ENCODE measurements around the gene NEGR1.

Gene NEGR1

GRCh38 chr1:71623888-71624287 lies 658.5 kb downstream of the NEGR1 start:
- in situ Hi-C loops (cut with MboI; ENCODE audit: low sequenced_read_pairs): no loop called here
- no peaks in the 10 kb centered on the region for H3K27me3 ChIP-seq (ENCODE audit: low read depth)

GRCh38 chr1:71621785-71622184 lies 660.6 kb downstream of the NEGR1 start:
- Histone ChIP-seq H3K36me3 (replicated peaks) (no peaks in the 10 kb centered on the region), H3K9me3 (no peaks in the 10 kb centered on the region), H3K4me3 (no peak overlapping the region), H3K4me1 (no peaks in the 10 kb centered on the region), H3K27me3 (ENCODE audit: low read depth) (no peaks in the 10 kb centered on the region)
- in situ Hi-C loops (cut with MboI; ENCODE audit: low sequenced_read_pairs): no loop called here
- DNase-seq (ENCODE audit: low spot score in 2 of 2): no peak

More at GRCh38 chr1:71623888-71624287, 658.5 kb downstream of the NEGR1 start:
- no peak overlapping the region for H3K4me3 ChIP-seq
- H3K9me3 ChIP-seq: no peaks in the 10 kb centered on the region
- no peaks in the 10 kb centered on the region for H3K4me1 ChIP-seq
- H3K36me3 ChIP-seq (replicated peaks): no peaks in the 10 kb centered on the region
- no peak for DNase-seq (ENCODE audit: low spot score in 2 of 2)

DNA sequence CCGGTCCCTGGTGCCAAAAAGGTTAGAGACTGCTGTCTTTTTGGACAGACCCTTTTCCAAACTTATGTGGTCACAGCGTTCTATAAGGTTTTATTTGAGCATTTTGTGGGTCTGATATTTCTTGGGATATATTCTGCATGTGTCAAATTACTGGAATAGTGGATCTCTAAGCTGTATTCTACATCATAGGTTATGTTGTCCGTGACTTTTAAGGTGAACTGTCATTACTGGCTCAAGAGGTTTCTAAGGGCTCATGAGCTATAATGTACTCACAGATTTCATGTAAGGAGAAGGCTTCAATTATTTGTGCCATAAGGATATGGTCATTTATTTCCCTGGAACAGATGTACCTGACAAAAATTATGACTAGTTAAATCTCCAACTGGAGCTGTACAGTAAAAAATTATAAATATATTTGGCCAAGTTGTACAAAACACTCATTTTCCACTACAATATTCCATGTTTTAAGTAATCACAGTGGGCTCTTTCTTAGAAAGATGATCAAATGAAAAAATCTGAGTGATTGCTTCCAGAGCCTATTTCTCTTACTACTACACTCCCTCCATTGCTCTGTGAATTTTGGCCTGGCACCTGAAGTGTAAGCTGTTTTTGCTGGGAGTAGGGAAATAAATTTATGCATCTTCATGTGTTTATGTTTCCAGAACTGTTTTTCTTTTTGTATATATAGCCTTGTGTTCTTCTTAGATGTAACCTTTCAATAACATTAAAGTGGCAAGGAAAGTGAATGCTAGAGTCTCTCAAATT lies 663.4 kb downstream of the NEGR1 start:
- no peaks in the 10 kb centered on the region for H3K36me3 ChIP-seq (replicated peaks)
- H3K9me3 ChIP-seq: no peaks in the 10 kb centered on the region
- no peak for DNase-seq (ENCODE audit: low spot score in 2 of 2)
- no peaks in the 10 kb centered on the region for H3K4me1 ChIP-seq
- H3K27me3 ChIP-seq (ENCODE audit: low read depth): no peaks in the 10 kb centered on the region
- H3K4me3 ChIP-seq: no peak overlapping the region
- in situ Hi-C loops (cut with MboI; ENCODE audit: low sequenced_read_pairs): no loop called here

GRCh38 chr1:71618191-71618590 lies 664.1 kb downstream of the NEGR1 start:
- no peak overlapping the region for H3K4me3 ChIP-seq
- no peaks in the 10 kb centered on the region for H3K27me3 ChIP-seq (ENCODE audit: low read depth)
- no peak for DNase-seq (ENCODE audit: low spot score in 2 of 2)
- no peaks in the 10 kb centered on the region for H3K36me3 ChIP-seq (replicated peaks)
- no peaks in the 10 kb centered on the region for H3K4me1 ChIP-seq
- in situ Hi-C loops (cut with MboI; ENCODE audit: low sequenced_read_pairs): no loop called here
- no peaks in the 10 kb centered on the region for H3K9me3 ChIP-seq

GRCh38 chr1:71610476-71610875 lies 671.9 kb downstream of the NEGR1 start:
- no peaks in the 10 kb centered on the region for H3K4me1 ChIP-seq
- DNase-seq (ENCODE audit: low spot score in 2 of 2): no peak
- no peak overlapping the region for H3K4me3 ChIP-seq
- H3K36me3 ChIP-seq (replicated peaks): no peaks in the 10 kb centered on the region
- no peaks in the 10 kb centered on the region for H3K9me3 ChIP-seq
- in situ Hi-C loops (cut with MboI; ENCODE audit: low sequenced_read_pairs): no loop called here
- no peaks in the 10 kb centered on the region for H3K27me3 ChIP-seq (ENCODE audit: low read depth)

DNA sequence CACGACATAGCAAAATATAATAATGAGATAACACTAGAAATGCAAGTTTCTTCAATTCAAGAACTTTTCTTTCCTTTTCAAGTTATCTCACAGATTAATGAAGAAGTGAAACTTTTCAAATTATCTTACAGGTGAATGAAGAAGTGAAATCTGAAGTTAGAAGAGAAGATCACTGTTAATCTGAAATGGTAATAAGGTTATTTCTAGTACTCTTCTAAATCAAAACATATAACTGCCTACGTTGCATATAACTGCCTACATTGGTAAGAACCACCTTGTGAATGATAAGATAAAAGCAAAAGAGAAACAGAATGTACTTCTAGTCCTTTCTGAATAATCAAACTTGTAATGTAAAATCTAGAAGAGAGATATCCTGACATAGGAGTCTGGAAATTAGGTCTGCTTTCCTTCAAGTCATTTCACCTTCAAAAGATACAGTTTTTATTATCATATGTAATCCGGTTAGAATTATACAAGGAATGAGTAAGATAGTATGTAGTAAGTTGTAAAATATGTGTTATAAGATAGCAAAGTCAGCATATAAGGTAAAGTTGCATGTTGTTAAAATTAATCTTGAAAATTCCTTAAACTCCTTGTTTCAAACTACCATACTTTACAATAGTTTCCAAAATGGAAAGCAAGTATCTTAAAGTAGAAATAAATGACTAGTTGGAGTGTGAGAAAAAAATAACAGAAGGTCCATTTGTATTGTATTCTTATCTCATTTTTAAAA lies 679.1 kb downstream of the NEGR1 start:
- in situ Hi-C loops (cut with MboI; ENCODE audit: low sequenced_read_pairs): no loop called here
- Histone ChIP-seq H3K4me3 (no peak overlapping the region), H3K27me3 (ENCODE audit: low read depth) (no peaks in the 10 kb centered on the region), H3K36me3 (replicated peaks) (no peaks in the 10 kb centered on the region), H3K4me1 (no peaks in the 10 kb centered on the region), H3K9me3 (no peaks in the 10 kb centered on the region)
- no peak for DNase-seq (ENCODE audit: low spot score in 2 of 2)

DNA sequence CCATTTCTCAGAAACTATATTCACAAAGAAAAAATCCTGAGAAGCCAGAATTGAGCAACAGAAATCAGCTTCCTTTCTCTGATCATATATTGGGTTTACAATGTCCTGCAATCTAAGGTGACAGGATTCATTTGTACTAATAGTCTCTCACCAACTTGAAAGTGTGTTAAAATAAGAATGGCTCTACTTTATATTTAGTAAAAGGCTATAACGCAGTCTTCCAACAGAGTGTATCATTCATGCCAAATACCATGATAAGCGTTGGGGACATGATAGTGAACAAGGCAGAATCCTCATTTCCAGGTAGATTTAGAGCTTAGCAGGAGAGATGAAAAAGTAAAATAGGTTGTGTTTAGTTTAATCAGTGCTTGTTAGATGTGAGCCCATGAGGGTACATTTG lies 682.3 kb downstream of the NEGR1 start:
- in situ Hi-C loops (cut with MboI; ENCODE audit: low sequenced_read_pairs): no loop called here
- H3K36me3 ChIP-seq (replicated peaks): no peaks in the 10 kb centered on the region
- H3K27me3 ChIP-seq (ENCODE audit: low read depth): no peaks in the 10 kb centered on the region
- H3K4me1 ChIP-seq: no peaks in the 10 kb centered on the region
- no peaks in the 10 kb centered on the region for H3K9me3 ChIP-seq
- H3K4me3 ChIP-seq: no peak overlapping the region
- DNase-seq (ENCODE audit: low spot score in 2 of 2): no peak

DNA sequence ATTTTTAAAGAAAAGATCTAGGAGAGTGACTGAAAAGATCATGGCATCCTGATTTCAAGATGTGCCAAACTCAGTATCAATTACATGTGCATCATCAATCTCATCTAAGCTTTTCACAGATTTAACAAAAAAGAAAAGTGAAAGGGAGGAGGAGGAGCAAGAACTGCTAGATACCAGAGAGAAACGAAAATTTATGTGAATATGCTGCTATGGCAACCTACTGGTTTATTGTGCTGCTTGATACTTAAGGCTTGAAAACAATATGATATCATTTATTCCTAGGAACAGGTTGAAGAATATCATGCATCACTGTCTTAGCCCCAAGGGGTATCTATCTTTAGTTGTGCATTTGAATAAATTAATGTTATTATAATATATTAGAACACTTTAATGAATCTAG lies 683.0 kb downstream of the NEGR1 start:
- Histone ChIP-seq H3K36me3 (replicated peaks) (no peaks in the 10 kb centered on the region), H3K4me3 (no peak overlapping the region), H3K9me3 (no peaks in the 10 kb centered on the region), H3K4me1 (no peaks in the 10 kb centered on the region), H3K27me3 (ENCODE audit: low read depth) (no peaks in the 10 kb centered on the region)
- in situ Hi-C loops (cut with MboI; ENCODE audit: low sequenced_read_pairs): no loop called here
- DNase-seq (ENCODE audit: low spot score in 2 of 2): no peak

GRCh38 chr1:71593523-71593922 lies 688.8 kb downstream of the NEGR1 start:
- Histone ChIP-seq H3K9me3 (no peaks in the 10 kb centered on the region), H3K27me3 (ENCODE audit: low read depth) (no peaks in the 10 kb centered on the region), H3K36me3 (replicated peaks) (no peaks in the 10 kb centered on the region), H3K4me3 (no peak overlapping the region), H3K4me1 (peaks cover 8% of the 10 kb centered on the region)
- peak; percentile 11 to 15 for DNase-seq (ENCODE audit: low spot score in 2 of 2)
- in situ Hi-C loops (cut with MboI; ENCODE audit: low sequenced_read_pairs): no loop called here

GRCh38 chr1:71592646-71593274 lies 689.6 kb downstream of the NEGR1 start:
- H3K27me3 ChIP-seq (ENCODE audit: low read depth): no peaks in the 10 kb centered on the region
- H3K4me3 ChIP-seq: no peak overlapping the region
- H3K4me1 ChIP-seq: peaks cover 8% of the 10 kb centered on the region
- H3K9me3 ChIP-seq: no peaks in the 10 kb centered on the region
- DNase-seq (ENCODE audit: low spot score in 2 of 2): peak; percentile 52 to 72
- H3K36me3 ChIP-seq (replicated peaks): no peaks in the 10 kb centered on the region
- in situ Hi-C loops (cut with MboI; ENCODE audit: low sequenced_read_pairs): no loop called here

DNA sequence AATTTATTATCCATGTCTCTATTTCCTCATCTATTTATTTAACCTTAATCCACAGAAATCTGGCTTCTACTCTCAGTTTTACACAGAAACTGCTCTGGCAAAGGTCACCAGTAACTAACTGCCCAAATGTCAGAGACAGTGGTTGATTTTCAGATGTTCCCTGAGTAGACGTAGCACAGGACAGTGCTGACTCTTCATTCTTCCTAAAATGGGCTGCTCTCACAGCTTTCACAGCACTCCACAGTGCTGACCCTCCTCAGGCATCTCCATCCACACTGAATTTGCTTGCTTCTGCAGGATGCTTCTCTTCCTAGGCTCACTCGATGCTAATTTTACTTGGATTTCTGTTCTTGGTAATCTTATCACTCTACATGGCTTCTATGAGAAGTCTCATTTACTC lies 693.3 kb downstream of the NEGR1 start:
- in situ Hi-C loops (cut with MboI; ENCODE audit: low sequenced_read_pairs): no loop called here
- DNase-seq (ENCODE audit: low spot score in 2 of 2): no peak
- peaks cover 13% of the 10 kb centered on the region for H3K4me1 ChIP-seq
- no peaks in the 10 kb centered on the region for H3K36me3 ChIP-seq (replicated peaks)
- no peaks in the 10 kb centered on the region for H3K9me3 ChIP-seq
- no peak overlapping the region for H3K4me3 ChIP-seq
- H3K27me3 ChIP-seq (ENCODE audit: low read depth): no peaks in the 10 kb centered on the region

GRCh38 chr1:71587961-71588360 lies 694.4 kb downstream of the NEGR1 start:
- H3K27me3 ChIP-seq (ENCODE audit: low read depth): no peaks in the 10 kb centered on the region
- peak in 1 of 2 experiments; percentile 20 for DNase-seq (ENCODE audit: low spot score in 2 of 2)
- H3K36me3 ChIP-seq (replicated peaks): no peaks in the 10 kb centered on the region
- peaks cover 8% of the 10 kb centered on the region for H3K4me1 ChIP-seq
- no peak overlapping the region for H3K4me3 ChIP-seq
- no peaks in the 10 kb centered on the region for H3K9me3 ChIP-seq
- in situ Hi-C loops (cut with MboI; ENCODE audit: low sequenced_read_pairs): no loop called here

- DNase-seq (ENCODE audit: low spot score in 2 of 2): no peak
- in situ Hi-C loops (cut with MboI; ENCODE audit: low sequenced_read_pairs): no loop called here
- H3K36me3 ChIP-seq (replicated peaks): no peaks in the 10 kb centered on the region
- H3K9me3 ChIP-seq: no peaks in the 10 kb centered on the region
- no peak overlapping the region for H3K4me3 ChIP-seq
- H3K4me1 ChIP-seq: peaks cover 4% of the 10 kb centered on the region; the same call in 1 of the 2 replicates
- H3K27me3 ChIP-seq (ENCODE audit: low read depth): no peaks in the 10 kb centered on the region
Observed at GRCh38 chr1:71586030-71586429, 696.3 kb downstream of the NEGR1 start.

DNA sequence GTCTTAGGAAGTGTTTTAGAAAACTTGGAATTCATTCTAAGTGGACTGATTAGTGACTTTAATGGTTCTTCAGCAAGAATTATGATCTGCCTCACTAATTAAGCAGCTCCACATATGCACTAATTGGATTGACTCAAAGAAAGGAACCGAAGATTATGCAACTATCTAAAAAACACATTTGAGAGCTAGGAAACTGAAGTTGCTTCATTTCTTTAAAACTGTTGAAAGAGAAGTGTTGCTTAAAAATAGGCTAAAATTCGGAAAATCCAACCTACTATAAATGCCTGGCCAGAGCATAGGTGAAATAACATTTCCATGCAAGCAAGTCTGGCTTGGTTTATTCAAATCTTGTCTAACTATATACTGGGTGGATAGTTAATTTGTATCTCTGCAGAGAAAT lies 698.6 kb downstream of the NEGR1 start:
- H3K36me3 ChIP-seq (replicated peaks): no peaks in the 10 kb centered on the region
- in situ Hi-C loops (cut with MboI; ENCODE audit: low sequenced_read_pairs): no loop called here
- H3K9me3 ChIP-seq: no peaks in the 10 kb centered on the region
- H3K4me3 ChIP-seq: no peak overlapping the region
- H3K4me1 ChIP-seq: peaks cover 4% of the 10 kb centered on the region; the same call in 1 of the 2 replicates
- DNase-seq (ENCODE audit: low spot score in 2 of 2): no peak
- no peaks in the 10 kb centered on the region for H3K27me3 ChIP-seq (ENCODE audit: low read depth)

Data from HAP-1 (cell line).